HCT116 (cell line): ENCODE results near the gene PWWP2B. TPM values are rescaled to one million over a fixed set of nuclear protein-coding genes. Genes with fewer than 3 reads are reported as not detected.

Experiments
- ATAC-seq: fragments of 200-7000 bp; cut with Tn5 transposase; 2 replicates; pipeline ENCODE4 v1.9.1; 2020; ENCODE audit warnings: mild to moderate bottlenecking, moderate library complexity
- BruUV-seq: library from RNA; stranded (reverse); fragments of 400-500 nt; replicated peaks from 2 replicates; lab custom pipeline; 2021; lab: Mats Ljungman, UMichigan
- CTCF ChIA-PET: fragments of 300-600 bp; sonication (Branson Sonifier 250); formaldehyde crosslinking; loops from one replicate; lab custom pipeline; 2021; ENCODE audit warnings: antibody characterized with exemption; lab: Charles Lee
- POLR2A ChIA-PET: fragments of 300-600, 350-600 bp; sonication (Branson Sonifier 250); formaldehyde crosslinking; loops from one replicate; lab custom pipeline; 2021; ENCODE audit warnings: antibody characterized with exemption; lab: Charles Lee
- RAD21 ChIA-PET, 2 experiments: fragments of 300-600 bp; sonication (Branson Sonifier 250); formaldehyde crosslinking; loops; one replicate each; lab custom pipeline; 2023; ENCODE audit warnings: low total read pairs in 2 of 2; ENCODE audit not compliant: uncharacterized antibody in 2 of 2, unreplicated experiment in 2 of 2, low non-redundant PET in 1 of 2; lab: Charles Lee
- DNase-seq: peaks from one replicate; pipeline ENCODE4 v3.0.0-alpha.2; 2010; ENCODE audit warnings: low read depth, low spot score
- H2AFZ ChIP-seq: fragments of 200-600 bp; shearing (Covaris generic), sonication (generic); 2 replicates; pipeline ENCODE4 v1.6.1; 2017; ENCODE audit warnings: low read depth, mixed run types, mixed read lengths, antibody characterized with exemption, low read length; ENCODE audit not compliant: poor library complexity, severe bottlenecking
- H3K27ac ChIP-seq: 2 replicates; pipeline ENCODE4 v1.5.1; 2012; ENCODE audit warnings: low read depth, low read length
- H3K27me3 ChIP-seq: fragments of 200-600 bp; sonication (generic); 2 replicates; pipeline ENCODE4 v1.6.1; 2016; ENCODE audit warnings: mixed run types, low read length, mixed read lengths; ENCODE audit not compliant: insufficient read depth
- H3K36me3 ChIP-seq, 2 experiments: fragments of 200-500 bp in 1 of 2; fragments of 200-600 bp in 1 of 2; sonication (Bioruptor generic) in 1 of 2; sonication (generic) in 1 of 2; 2 replicates each; pipeline versions ENCODE4 v1.5.1 to v1.6.1; 2014 to 2016; ENCODE audit warnings: low read length in 2 of 2, inconsistent platforms in 1 of 2, mixed read lengths in 1 of 2, mixed run types in 1 of 2; ENCODE audit not compliant: insufficient read depth in 2 of 2, control insufficient read depth in 1 of 2
- H3K4me1 ChIP-seq, 2 experiments: fragments of 200-600 bp in 1 of 2; sonication (generic) in 1 of 2; 2 replicates each; pipeline versions ENCODE4 v1.5.1 to v1.6.1; 2012 to 2017; ENCODE audit warnings: low read length in 2 of 2, inconsistent platforms in 1 of 2, mild to moderate bottlenecking in 1 of 2, mixed read lengths in 1 of 2, mixed run types in 1 of 2, moderate library complexity in 1 of 2; ENCODE audit not compliant: insufficient read depth in 2 of 2, control insufficient read depth in 1 of 2
- H3K4me2 ChIP-seq: fragments of 200-600 bp; sonication (generic); 2 replicates; pipeline ENCODE4 v1.6.1; 2017; ENCODE audit warnings: mixed run types, low read length, mixed read lengths
- H3K4me3 ChIP-seq, 2 experiments: fragments of 200-600 bp in 1 of 2; sonication (generic) in 1 of 2; replicated peaks in 1 of 2; 2 replicates each; pipeline ENCODE4 v1.5.1; 2011 to 2016; ENCODE audit warnings: low read length in 2 of 2, control low read depth in 1 of 2, low read depth in 1 of 2, mild to moderate bottlenecking in 1 of 2, mixed read lengths in 1 of 2, mixed run types in 1 of 2
- H3K79me2 ChIP-seq: fragments of 200-600 bp; sonication (generic); 2 replicates; pipeline ENCODE4 v1.6.1; 2017; ENCODE audit warnings: mild to moderate bottlenecking, mixed run types, low read length, moderate library complexity, mixed read lengths; ENCODE audit not compliant: insufficient read depth
- H3K9ac ChIP-seq: fragments of 200-600 bp; sonication (generic); 2 replicates; pipeline ENCODE4 v1.6.1; 2016; ENCODE audit warnings: low read length, mixed read lengths
- H3K9me2 ChIP-seq: fragments of 200-600 bp; sonication (generic), shearing (Covaris generic); 2 replicates; pipeline ENCODE4 v1.6.1; 2017; ENCODE audit warnings: mixed run types, mild to moderate bottlenecking, moderate library complexity; ENCODE audit not compliant: insufficient read depth
- H3K9me3 ChIP-seq, 2 experiments: fragments of 200-500 bp in 1 of 2; fragments of 200-600 bp in 1 of 2; sonication (Bioruptor generic) in 1 of 2; sonication (generic) in 1 of 2; 2 replicates each; pipeline ENCODE4 v1.6.1; 2014 to 2017; ENCODE audit warnings: low read length in 2 of 2, mixed read lengths in 2 of 2, inconsistent platforms in 1 of 2, low read depth in 1 of 2, mild to moderate bottlenecking in 1 of 2, mixed run types in 1 of 2, moderate library complexity in 1 of 2; ENCODE audit not compliant: control insufficient read depth in 1 of 2, insufficient read depth in 1 of 2
- H4K20me1 ChIP-seq: fragments of 200-600 bp; sonication (generic), shearing (Covaris generic); 2 replicates; pipeline ENCODE4 v1.6.1; 2017; ENCODE audit warnings: mixed run types, mild to moderate bottlenecking, moderate library complexity; ENCODE audit not compliant: insufficient read depth
- CTCF ChIP-seq, 3 experiments: fragments of 200-600 bp in 1 of 3; sonication (generic) in 1 of 3; IDR thresholded peaks in 2 of 3; conservative IDR thresholded peaks in 1 of 3; 2 replicates each; pipeline ENCODE4 v1.5.1; 2012 to 2017; ENCODE audit warnings: low read depth in 2 of 3, low read length in 2 of 3, antibody characterized with exemption in 1 of 3, borderline replicate concordance in 1 of 3, control low read depth in 1 of 3, mild to moderate bottlenecking in 1 of 3, mixed read lengths in 1 of 3, mixed run types in 1 of 3, moderate library complexity in 1 of 3; ENCODE audit not compliant: insufficient read depth in 1 of 3
- EGR1 ChIP-seq: IDR thresholded peaks from 2 replicates; pipeline ENCODE4 v1.6.1; 2012; ENCODE audit warnings: low read depth
- ELF1 ChIP-seq: IDR thresholded peaks from 2 replicates; pipeline ENCODE4 v1.6.1; 2012; ENCODE audit warnings: low read depth, borderline replicate concordance
- JUND ChIP-seq: IDR thresholded peaks from 2 replicates; pipeline ENCODE4 v1.6.1; 2012
- POLR2A ChIP-seq: IDR thresholded peaks from 2 replicates; pipeline ENCODE4 v1.7.0; 2011; ENCODE audit warnings: borderline replicate concordance; ENCODE audit not compliant: insufficient read depth, insufficient read length; ENCODE audit errors: extremely low read depth
- RAD21 ChIP-seq: IDR thresholded peaks from 2 replicates; pipeline ENCODE4 v1.6.1; 2012; ENCODE audit warnings: low read depth, mild to moderate bottlenecking
- SIN3A ChIP-seq: IDR thresholded peaks from 2 replicates; pipeline ENCODE4 v1.6.1; 2012; ENCODE audit warnings: low read depth
- ZBTB33 ChIP-seq: IDR thresholded peaks from 2 replicates; pipeline ENCODE4 v1.6.1; 2011; ENCODE audit warnings: mild to moderate bottlenecking, low read length, moderate library complexity; ENCODE audit not compliant: insufficient replicate concordance; ENCODE audit errors: extremely low read depth
- intact Hi-C: fragments of 100-400 bp; cut with micrococcal nuclease; formaldehyde crosslinking; loops from 2 replicates; pipeline ENCODE4 v1.10.0; 2022
- total RNA-seq: library from RNA; stranded (reverse); gene quantifications from one replicate; pipeline ENCODE4 v1.2.1, GENCODE V29; 2021; ENCODE audit not compliant: unreplicated experiment

Gene PWWP2B
- total RNA-seq, 1 experiment from 2014 or later: 13.9 TPM

GRCh38 chr10:132360766-132361447 is 36.1 kb upstream of the PWWP2B start:
- no peaks in the 10 kb centered on the region for H3K9me3 ChIP-seq
- no peak for DNase-seq
- no TSS peak for BruUV-seq
- no peaks in the 10 kb centered on the region for H3K36me3 ChIP-seq
- POLR2A ChIA-PET: no interaction called here
- no peaks in the 10 kb centered on the region for H3K27me3 ChIP-seq
- RAD21 ChIA-PET: no interaction called here
- no peaks in the 10 kb centered on the region for H3K9me2 ChIP-seq
- no peak overlapping the region for H3K27ac ChIP-seq
- H3K4me1 ChIP-seq: no peaks in the 10 kb centered on the region
- intact Hi-C loops: no loop called here
- peak; percentile 9 to 77 (median 64); a peak in 4 of 6 replicates for TF ChIP-seq CTCF (IDR thresholded peaks at IDR 0.05 in 2 of 3, conservative IDR thresholded peaks at IDR 0.05 in 1 of 3; ENCODE audit: borderline replicate concordance in 1 of 3, insufficient read depth in 1 of 3, low read depth in 2 of 3, low read length in 2 of 3)
- TF ChIP-seq POLR2A: no peak
- peak; percentile 34; the same call in 1 of the 2 replicates for TF ChIP-seq RAD21
- no peak for TF ChIP-seq JUND
- TF ChIP-seq SIN3A: no peak
- H3K9ac ChIP-seq: no peak overlapping the region
- CTCF ChIA-PET: interaction anchor here (1.3 to 1.5 kb wide), 3 partner anchors 10 to 91 kb away, joined by 3 to 6 read pairs (median 3); no protein-coding TSS in a partner anchor
- peak; percentile 99 for ATAC-seq
- H3K4me2 ChIP-seq: no peak overlapping the region
- H3K4me3 ChIP-seq: no peak overlapping the region
- no peaks in the 10 kb centered on the region for H3K79me2 ChIP-seq
- no peak overlapping the region for H2AFZ ChIP-seq
- H4K20me1 ChIP-seq: no peaks in the 10 kb centered on the region

- Histone ChIP-seq H3K4me1 (no peaks in the 10 kb centered on the region), H3K36me3 (no peaks in the 10 kb centered on the region), H3K9me3 (no peaks in the 10 kb centered on the region), H2AFZ (no peak overlapping the region), H3K4me2 (no peak overlapping the region), H3K9ac (no peak overlapping the region), H3K4me3 (no peak overlapping the region), H3K27ac (no peak overlapping the region), H3K27me3 (no peaks in the 10 kb centered on the region), H4K20me1 (no peaks in the 10 kb centered on the region), H3K79me2 (no peaks in the 10 kb centered on the region), H3K9me2 (no peaks in the 10 kb centered on the region)
- no peak for TF ChIP-seq ELF1
- TF ChIP-seq ZBTB33: no peak
- TF ChIP-seq EGR1: no peak
- ATAC-seq: no peak
- POLR2A ChIA-PET: no interaction called here
- intact Hi-C loops: no loop called here
- no TSS peak for BruUV-seq
- CTCF ChIA-PET: interaction anchor here (1.3 to 1.5 kb wide), 2 partner anchors 13 to 90 kb away, joined by 3 read pairs; no protein-coding TSS in a partner anchor
- no peak for DNase-seq
- RAD21 ChIA-PET: no interaction called here
Observed at GRCh38 chr10:132361581-132362101, 35.4 kb upstream of the PWWP2B start.
